Measurements from ENCODE around the gene C1orf167.

Gene C1orf167

GRCh38 chr1:11787804-11788436 lies 25.9 kb downstream of the C1orf167 start:
- DNase-seq, result no peak

DNA sequence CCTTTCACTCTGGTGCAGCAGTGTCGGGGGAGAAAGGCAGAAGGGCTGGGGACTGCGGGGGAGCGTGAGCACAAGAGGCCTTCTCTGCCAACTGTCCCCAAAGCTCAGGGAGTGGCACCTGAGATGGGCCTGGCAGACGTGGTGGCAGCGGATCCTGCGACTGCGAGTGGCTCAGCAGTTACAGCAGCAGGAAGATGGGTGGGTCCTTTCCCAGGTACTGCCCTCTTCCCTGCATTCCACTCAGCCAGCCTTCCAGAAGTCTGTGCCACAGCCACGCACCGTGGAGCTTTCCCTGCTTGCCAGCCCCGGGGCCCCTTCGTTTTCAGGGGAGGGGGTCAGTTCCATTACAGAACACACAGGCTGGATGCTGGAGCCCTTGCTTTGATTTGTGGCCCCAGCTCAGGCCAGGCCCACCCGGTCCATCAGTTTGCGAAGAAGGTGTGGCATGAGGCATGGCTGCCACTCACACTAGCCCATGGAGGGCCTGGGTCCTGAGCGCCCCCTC lies 26.6 kb downstream of the C1orf167 start:
- no peak for DNase-seq

GRCh38 chr1:11789126-11790067 lies 27.4 kb downstream of the C1orf167 start:
- no peak for DNase-seq

GRCh38 chr1:11790101-11790879 lies 28.3 kb downstream of the C1orf167 start:
- no peak for DNase-seq

GRCh38 chr1:11790880-11791715 lies 29.1 kb downstream of the C1orf167 start:
- DNase-seq, result peak; percentile 62

- no peak for DNase-seq
Observed at GRCh38 chr1:11792106-11792505, 30.1 kb downstream of the C1orf167 start.

DNA sequence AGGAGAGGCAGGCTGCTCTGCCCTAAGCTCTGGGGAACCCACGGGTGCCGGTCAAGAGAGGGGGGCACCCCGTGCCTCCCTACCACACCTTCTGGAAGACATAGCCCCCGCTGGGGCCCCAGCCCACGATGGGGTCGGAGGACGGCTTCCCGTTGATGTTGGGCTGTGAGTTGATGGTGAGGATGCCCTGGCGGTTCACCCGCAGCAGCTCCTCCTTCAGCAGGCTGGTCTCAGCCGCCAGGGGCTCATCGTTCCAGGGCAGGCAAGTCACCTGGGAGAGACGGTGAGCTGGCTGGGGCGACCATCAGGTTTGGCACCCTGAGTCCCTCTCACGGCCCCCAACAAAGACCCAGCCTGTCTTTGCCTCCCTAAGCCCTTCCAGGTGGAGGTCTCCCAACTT lies 31.8 kb downstream of the C1orf167 start:
- no peak for DNase-seq

- DNase-seq, result no peak
Observed at GRCh38 chr1:11794446-11795237, 32.6 kb downstream of the C1orf167 start.

DNA sequence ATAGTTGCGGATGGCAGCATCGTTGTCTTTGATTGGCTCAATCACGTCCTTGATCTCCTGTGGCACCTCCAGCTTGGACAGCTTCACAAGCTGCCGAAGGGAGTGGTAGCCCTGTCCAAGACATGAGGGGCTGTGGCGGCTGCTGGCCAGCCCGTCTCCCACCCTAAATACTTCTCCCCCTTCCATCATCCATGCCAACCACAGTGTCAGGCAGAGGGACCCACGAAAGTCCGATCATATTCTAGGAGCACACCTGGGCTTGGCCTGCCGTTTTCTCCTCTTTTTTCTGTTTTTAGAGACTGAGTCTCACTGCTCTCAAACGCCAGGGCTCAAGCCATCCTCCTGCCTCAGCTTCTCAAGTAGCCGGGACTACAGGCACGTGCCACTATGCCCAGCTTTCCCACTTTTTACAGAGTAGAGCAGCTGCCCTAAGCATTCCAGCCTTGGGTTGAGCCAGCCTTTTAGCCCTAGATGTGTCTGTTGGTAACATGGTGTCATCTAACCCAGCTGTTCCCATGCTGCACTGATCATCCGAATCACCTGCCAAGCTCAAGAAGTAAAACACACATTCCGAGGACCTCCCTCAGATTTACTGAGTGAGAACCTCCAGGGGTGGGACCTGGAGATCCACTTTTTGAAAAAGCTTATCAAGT lies 33.4 kb downstream of the C1orf167 start:
- no peak for DNase-seq

DNA sequence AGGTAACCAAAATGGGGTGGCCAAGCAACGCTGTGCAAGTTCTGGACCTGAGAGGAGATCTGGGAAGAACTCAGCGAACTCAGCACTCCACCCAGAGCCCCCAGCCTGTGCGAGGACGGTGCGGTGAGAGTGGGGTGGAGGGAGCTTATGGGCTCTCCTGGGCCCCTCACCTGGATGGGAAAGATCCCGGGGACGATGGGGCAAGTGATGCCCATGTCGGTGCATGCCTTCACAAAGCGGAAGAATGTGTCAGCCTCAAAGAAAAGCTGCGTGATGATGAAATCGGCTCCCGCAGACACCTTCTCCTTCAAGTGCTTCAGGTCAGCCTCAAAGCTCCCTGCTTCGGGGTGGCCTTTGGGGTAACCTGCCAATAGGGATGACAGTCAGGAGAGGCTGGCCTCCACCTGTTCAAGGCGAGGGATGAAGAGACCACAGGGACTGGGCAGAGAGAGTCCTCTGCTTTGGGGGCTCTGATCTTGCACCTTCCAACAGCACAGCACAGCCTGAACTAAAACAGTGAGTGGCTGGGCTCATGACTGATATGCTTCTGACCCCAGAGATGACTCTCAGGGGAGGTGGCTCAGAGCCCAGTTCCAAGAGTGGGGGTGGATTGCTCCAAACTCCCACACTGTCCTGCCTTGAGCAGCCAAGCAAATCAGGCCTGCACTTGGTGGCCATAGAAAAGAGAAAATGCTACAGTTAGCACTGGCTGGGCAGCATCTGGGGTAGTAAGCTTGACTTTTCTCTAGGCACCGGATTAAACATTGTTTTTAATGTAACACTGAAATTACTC lies 34.2 kb downstream of the C1orf167 start:
- DNase-seq, result no peak

DNA sequence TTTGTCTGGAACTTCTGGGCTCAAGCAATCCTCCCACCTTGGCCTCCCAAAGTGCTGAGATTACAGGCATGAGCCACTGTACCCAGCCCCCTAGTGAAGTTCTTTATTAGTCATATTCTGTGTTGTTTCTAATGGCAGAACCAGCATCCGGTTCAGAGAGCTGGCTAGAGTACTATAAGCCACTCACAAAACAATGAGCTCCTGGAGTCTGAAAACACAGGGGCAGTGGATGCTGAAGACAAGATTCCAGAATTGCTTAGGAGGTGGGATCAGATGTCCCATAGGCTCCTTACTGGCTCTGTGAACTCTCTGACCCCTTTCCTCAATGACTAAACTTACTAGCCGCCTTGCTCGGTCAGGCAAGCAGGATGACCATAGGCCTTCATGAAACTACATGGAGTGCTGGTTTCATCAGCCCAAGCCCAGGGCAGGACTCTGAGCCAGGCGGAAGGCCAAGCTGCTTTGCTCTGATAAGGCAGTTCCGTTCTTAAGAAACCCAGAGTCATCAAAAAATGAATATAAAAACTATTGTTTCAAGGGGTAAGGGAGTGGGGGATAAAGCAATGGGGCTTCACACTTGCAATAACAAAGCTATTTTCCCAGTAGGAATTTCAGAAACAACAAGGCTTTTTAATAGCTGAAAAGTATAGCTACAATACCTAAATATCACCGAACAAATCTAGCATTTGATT lies 35.7 kb downstream of the C1orf167 start:
- no peak for DNase-seq

DNA sequence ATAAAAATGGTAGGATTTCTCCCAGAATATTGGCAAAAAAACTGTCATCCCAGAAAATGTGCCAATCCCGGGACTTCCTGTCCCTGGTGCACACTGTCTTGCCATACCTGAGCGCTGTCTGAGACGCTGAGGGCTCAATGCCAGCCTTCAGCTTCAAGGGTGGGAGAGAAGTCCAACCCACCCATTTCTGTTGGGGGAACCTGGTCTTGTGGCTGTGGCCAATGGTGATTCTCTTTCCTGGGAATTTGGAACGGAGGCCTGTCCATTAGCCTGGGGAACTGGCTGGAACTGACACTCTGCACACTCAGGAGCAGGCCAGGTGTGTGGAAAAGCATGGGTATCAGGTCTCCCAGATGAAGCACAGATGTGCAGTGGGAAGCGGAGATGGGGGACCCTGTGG lies 37.1 kb downstream of the C1orf167 start:
- DNase-seq, result no peak

DNA sequence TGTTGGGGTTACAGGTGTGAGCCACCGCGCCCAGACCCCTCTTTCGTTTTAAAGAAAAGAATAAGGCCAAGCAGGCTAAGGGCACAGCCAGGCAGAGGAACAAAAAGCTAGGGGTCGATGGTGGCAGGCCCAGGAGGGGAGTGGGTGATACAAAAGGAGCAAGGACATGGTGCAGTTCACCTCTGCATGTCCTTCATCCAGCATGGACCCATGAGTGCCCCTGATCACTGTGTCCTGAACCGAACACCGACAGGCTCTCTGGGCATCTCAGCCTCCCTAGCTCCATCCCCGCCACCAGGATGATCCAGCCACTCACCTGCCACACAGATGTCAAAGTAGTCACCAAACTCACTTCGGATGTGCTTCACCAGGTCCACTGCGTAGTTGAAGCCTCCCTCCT lies 37.9 kb downstream of the C1orf167 start:
- DNase-seq, result no peak

- DNase-seq, result no peak
Observed at GRCh38 chr1:11800391-11800755, 38.4 kb downstream of the C1orf167 start.

DNA sequence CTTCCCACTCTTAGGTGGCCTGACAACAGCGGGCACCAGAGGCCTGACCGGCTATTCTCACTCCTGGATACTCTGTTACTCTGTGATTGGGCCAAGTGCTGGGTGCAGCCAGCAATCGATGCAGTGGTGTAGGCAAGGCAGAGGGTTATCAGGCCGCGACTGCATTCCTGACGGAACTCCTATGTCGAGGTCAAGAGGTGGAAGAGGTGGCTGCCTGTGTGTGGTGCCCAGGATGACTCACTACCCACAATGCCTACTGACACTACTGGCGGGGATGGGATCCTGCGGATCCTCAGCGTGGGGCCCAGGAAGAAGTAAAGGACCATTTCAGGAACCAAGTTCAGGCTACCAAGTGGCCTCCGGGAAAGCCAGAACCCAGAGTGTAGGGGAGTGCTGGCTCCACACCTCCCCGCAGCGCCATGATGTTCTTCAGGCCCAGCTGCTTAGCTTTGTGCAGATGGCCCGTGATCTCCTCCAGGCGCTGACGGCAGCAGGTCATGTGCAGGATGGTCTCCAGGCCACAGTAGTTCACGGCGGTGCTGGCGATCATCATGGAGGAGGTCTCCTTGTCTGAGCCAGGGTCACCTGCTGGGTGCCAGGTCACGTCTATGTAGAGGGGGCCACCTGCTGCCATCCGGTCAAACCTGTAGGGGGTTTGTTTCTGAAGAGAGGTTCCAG lies 38.9 kb downstream of the C1orf167 start:
- no peak for DNase-seq

DNA sequence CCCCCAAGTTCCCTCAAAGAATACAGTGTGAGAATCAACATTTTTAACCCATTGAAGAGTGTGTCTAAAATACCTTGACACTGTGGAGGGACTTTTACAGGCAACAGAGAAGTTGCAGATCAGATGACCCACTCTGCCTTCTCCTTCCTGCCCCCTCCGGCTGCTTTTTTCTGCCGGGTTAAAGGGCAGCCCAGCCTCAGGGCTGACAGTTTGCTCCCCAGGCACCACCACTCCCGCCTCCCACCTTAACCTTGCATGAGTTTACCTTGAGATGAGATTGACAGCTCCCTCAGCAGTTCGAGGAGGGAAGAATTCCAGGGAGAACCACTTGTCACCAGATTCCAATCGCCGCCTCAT lies 40.6 kb downstream of the C1orf167 start:
- DNase-seq, result no peak

GRCh38 chr1:11802973-11803885 lies 41.2 kb downstream of the C1orf167 start:
- peak; percentile 93 for DNase-seq

Data from fibroblast of skin of right quadriceps (primary cell).